Measurements from ENCODE around the gene ARHGEF28.

DNA sequence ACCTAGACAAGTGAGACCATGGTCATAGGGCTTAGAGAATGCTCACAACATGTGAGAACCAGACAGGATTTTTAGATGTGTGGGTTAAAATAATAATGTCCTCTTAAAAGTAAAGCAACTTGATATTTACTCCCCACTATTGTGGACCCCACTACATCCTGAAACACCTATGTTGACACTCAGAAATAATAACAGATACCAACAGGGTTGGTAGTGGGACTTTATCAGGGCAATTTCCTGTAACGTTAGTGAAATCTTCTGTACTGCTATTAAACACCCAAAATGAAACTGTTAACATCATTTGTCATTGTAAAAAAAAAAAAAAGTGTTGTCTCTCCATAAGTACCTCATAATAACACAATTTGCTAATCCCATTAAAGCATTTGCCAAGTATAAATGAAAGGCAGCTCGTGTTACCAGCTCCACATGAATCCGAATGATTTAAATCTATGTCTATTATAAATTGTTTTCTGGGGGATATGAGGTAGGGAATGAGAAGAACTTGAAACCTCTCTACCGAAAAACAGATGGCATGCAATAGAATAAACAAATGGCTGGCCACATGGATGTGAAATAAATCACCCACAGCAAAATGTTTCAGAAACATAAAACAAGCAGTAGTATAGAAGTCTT, 285.9 kb downstream of the ARHGEF28 start:
- no peak for TF ChIP-seq EZH2 (IDR thresholded peaks at IDR 0.05; ENCODE audit: borderline replicate concordance, low read depth, low read length, severe bottlenecking)
- TF ChIP-seq, protein P1, sequence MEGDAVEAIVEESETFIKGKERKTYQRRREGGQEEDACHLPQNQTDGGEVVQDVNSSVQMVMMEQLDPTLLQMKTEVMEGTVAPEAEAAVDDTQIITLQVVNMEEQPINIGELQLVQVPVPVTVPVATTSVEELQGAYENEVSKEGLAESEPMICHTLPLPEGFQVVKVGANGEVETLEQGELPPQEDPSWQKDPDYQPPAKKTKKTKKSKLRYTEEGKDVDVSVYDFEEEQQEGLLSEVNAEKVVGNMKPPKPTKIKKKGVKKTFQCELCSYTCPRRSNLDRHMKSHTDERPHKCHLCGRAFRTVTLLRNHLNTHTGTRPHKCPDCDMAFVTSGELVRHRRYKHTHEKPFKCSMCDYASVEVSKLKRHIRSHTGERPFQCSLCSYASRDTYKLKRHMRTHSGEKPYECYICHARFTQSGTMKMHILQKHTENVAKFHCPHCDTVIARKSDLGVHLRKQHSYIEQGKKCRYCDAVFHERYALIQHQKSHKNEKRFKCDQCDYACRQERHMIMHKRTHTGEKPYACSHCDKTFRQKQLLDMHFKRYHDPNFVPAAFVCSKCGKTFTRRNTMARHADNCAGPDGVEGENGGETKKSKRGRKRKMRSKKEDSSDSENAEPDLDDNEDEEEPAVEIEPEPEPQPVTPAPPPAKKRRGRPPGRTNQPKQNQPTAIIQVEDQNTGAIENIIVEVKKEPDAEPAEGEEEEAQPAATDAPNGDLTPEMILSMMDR (IDR thresholded peaks at IDR 0.05; ENCODE audit: borderline replicate concordance, extremely low read depth, low read length, poor library complexity, severe bottlenecking) = no peak

Measured in DND-41 (cell line).